Epidermal melanocyte (primary cell): ENCODE results near the gene DCP1B.

Experiments
- DNase-seq: peaks from one replicate; pipeline ENCODE4 v3.0.0; 2011; ENCODE audit warnings: low spot score; ENCODE audit not compliant: insufficient read length

Gene DCP1B

GRCh38 chr12:1920971-1921370 is 83.3 kb downstream of the DCP1B start:
- DNase-seq, result no peak

GRCh38 chr12:1920436-1920835 is 83.8 kb downstream of the DCP1B start:
- DNase-seq, result no peak

GRCh38 chr12:1919763-1920162 is 84.5 kb downstream of the DCP1B start:
- no peak for DNase-seq

GRCh38 chr12:1919284-1919683 is 85.0 kb downstream of the DCP1B start:
- DNase-seq, result no peak

GRCh38 chr12:1918884-1919236 is 85.4 kb downstream of the DCP1B start:
- no peak for DNase-seq

- no peak for DNase-seq
Measured at GRCh38 chr12:1918081-1918883, 86.0 kb downstream of the DCP1B start, which contains the start of gene CACNA2D4. Gene CACNA2D4, minus strand, starts transcription at chr12:1918652. Its CDS starts 179 bp downstream, at chr12:1918473.

GRCh38 chr12:1917172-1918070 is 86.8 kb downstream of the DCP1B start:
- no peak for DNase-seq

GRCh38 chr12:1916371-1917171 is 87.7 kb downstream of the DCP1B start:
- DNase-seq, result no peak

- no peak for DNase-seq
Measured at GRCh38 chr12:1915082-1915968, 88.9 kb downstream of the DCP1B start.

- no peak for DNase-seq
Measured at GRCh38 chr12:1914114-1914911, 89.9 kb downstream of the DCP1B start.

- DNase-seq, result no peak
Measured at GRCh38 chr12:1913377-1914113, 90.7 kb downstream of the DCP1B start.

- no peak for DNase-seq
Measured at GRCh38 chr12:1912580-1913376, 91.5 kb downstream of the DCP1B start.

- no peak for DNase-seq
Measured at GRCh38 chr12:1911598-1912575, 92.4 kb downstream of the DCP1B start.

- no peak for DNase-seq
Measured at GRCh38 chr12:1910468-1910867, 93.8 kb downstream of the DCP1B start.

GRCh38 chr12:1908758-1909157 is 95.5 kb downstream of the DCP1B start:
- no peak for DNase-seq

GRCh38 chr12:1907652-1908611 is 96.3 kb downstream of the DCP1B start:
- no peak for DNase-seq
